ENCODE data around the gene FAM168B.

Gene FAM168B

DNA sequence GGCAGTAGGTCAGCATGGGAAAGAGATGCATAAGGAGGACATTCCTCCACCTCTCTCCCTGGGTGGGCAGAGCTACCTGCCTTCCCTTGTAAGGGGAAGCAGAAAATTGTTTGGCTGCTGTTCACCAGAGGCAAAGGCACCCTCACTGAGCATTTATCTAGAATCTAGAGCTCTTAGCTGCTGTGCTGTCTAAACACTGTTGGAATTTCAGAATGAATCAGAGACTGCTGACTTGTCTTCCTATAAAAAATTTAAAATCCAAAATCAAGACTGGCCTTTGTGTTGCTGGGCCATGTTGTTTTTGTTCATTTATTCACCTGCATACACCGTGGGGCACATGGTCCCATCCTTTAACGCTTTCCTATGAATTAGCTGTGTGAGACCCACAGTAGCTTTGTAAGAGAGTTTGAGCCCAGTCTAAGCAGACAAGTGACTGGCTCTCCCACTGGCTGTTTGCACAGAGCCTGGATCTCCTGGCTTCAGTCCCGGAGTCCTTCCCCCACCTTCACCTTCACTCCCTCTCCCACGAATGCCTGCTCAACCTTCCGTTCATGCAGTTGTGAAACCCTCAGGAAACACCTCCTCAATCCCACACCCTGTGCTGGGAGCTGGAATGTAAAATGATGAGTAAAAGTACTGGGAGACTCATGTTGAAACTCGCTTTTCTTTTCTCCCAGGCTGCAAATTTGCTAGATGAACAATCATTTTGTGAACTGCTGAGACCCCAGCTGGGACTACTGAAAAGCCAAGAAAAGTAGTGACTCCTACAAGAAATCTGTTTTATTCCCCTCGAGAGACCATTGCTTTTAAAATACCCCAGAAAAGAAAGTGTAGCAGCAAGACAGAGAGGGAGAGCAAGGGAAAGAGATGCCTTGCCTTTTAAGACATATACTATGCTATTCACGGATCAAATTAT, 76.2 kb downstream of the FAM168B start:
- no peak for DNase-seq

GRCh38 chr2:131015764-131016163, 77.5 kb downstream of the FAM168B start:
- no peak for DNase-seq

DNA sequence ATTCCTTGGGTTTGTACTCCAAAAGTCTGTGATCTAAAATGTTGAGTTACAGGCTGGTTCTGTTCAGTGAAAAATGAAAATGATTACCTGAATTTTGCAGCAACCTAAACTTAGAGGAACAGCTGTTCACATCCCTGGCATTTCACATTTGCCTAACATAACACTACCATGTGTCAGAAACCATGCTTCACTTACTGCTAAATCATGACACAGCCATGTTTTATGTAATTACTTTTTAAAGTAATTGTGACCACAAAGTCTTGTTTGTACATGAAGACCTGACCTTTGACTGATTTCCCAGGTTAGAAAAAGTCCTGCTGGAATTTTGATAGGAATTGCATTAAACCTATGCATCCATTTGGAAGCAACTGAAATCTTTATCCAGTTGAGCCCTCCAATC, 79.1 kb downstream of the FAM168B start:
- DNase-seq: no peak

- no peak for DNase-seq
Observed at GRCh38 chr2:131011486-131011885, 81.8 kb downstream of the FAM168B start.

DNA sequence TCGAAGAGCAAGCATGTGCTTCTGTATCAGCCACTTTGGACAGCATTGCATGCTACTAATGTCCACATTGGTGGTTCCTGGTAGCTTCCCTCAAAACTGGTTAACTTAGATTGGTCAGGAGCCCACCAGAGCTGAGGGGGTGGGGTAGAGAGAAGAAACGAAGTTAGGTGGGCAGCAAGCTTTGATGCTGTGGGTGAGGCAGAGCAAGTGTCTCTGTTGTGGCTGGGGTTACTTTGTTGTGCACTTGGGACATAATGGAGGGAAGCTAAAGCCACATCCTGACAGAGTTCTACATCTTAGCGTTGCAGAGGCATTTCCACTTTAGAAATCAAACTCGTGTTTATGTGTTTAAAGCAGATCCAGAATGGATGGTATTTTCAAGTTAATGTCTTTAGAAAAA, 82.7 kb downstream of the FAM168B start:
- no peak for DNase-seq

GRCh38 chr2:131009713-131010475, 83.4 kb downstream of the FAM168B start:
- DNase-seq: no peak

- DNase-seq: no peak
Observed at GRCh38 chr2:131008967-131009366, 84.3 kb downstream of the FAM168B start.

DNA sequence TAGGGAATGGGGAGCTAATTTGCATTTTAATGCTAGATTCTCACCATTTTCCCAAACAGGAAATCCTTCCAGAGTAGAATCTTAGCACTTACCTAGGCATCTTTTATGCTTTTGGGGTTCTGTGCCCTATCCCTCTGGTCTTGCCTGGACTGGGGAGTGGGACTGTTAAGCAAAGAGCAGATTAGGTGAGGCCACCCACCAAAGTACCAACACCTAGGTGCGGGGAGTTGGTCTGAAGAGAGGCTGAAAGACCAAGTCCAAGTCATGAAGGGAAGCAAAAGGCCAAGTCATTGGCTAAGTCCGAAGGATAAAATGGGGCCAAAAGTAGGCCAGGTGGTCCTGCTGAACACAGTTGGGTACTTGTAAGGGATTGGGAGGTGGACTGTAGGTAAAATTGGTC, 86.7 kb downstream of the FAM168B start:
- DNase-seq: no peak

DNA sequence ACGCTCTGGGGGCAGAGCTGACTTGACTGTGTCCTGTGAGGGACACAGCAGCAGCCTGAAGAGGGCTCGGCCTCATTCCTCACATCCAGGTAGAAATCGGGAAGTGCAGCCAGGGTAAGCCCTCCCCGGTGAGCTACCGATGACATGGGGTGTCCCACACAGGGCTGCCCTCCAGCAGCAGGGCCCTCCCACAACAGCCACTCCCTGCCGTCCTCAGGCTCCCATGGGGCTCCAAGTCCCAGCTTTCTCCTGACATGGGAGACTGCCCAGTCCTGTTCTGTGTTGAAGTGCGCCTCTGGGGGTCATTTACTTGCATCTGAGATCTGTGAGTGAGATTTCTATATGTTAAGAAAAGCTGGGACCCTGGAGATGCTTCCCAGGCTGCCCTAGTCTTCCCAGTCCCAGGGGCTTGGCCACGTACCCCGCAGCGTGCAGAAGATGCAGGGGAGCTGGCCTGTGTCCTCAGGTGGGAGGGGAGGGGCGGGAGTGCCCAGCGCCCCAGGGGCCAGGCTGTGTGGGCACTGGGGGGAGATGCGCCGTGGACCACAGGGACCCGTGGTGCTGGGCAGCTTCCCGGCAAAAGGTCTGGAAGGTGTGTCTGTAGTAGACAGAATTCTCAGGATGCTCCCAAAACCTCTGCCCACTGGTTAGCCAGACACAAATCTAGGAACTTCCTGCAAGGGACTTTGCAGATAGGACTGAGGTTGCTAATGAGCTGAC, 87.9 kb downstream of the FAM168B start:
- DNase-seq: no peak

DNA sequence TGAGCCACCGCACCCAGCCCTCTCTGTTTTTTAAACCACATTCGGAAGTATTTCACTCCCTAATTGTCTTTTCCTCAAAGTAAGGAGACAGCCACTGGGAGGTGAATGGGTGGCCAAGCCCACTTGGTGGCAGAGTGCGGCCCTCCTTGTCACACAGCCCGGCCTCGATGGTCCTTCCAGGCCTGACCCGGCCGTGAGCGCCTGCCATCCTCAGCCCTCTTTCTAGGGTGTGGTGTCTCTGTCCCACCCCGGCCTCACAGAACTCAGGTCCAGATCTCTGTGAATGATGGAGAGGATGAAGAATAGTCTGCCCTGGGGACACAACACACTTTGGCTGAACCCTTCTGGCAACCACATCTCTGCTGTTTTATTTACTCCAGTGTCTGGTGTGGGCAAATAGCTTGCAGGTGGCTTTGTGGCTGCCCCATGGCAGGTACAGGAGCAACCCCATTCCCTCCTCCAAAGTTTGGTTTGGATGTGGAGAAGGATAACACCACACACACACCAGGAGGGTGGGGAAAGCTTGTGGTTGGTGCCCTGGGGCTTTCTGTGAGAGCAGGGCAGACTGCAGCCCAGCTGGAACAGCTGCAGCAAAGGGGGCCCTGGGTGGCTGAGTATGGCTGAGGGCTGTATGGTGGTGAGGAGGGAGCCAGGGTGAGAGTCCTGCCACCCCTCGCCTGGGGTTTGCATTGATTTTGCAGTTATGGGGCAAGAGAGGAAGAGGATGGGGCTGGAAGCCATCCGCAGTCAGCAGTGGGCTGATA, 88.6 kb downstream of the FAM168B start:
- no peak for DNase-seq

DNA sequence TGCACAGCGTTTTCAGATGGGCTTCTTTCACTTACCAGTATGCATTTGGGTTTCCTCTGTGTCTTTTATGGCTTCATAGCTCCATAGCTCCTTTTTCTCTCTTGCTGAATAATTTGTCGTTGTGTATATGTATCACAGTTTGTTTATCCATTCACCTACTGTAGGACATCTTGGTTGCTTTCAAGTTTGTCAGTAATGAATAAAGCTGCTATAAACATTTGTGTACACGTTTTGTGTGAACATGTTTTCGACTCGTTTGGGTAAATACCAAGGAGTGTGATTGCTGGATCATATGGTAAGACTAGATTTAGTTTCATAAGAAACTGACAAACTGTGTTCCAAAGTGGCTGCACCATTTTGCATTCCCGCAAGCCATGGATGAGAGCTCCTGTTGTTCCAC, 94.7 kb downstream of the FAM168B start:
- no peak for DNase-seq

Data from activated CD8-positive, alpha-beta memory T cell treated with anti-CD3 and anti-CD28 coated beads for 24 hours (primary cell).